Stomach (tissue), 4 donors: ENCODE data around the gene NAV3.

Experiments
- CTCF ChIP-seq, 7 experiments: fragments of 450-650 bp in 4 of 7; fragments of 200-600 bp in 3 of 7; sonication (generic) in 3 of 7; IDR thresholded peaks; one replicate each; pipeline ENCODE4 v1.5.1; 2016 to 2019; ENCODE audit warnings: antibody characterized with exemption in 7 of 7, control low read depth in 2 of 7, mild to moderate bottlenecking in 1 of 7
- POLR2A ChIP-seq, 4 donors: fragments of 450-650 bp; IDR thresholded peaks; one replicate each; pipeline ENCODE4 v1.6.1; 2016; ENCODE audit warnings: antibody characterized with exemption in 4 of 4, control low read depth in 2 of 4, mild to moderate bottlenecking in 1 of 4, moderate library complexity in 1 of 4

- TF ChIP-seq CTCF (IDR thresholded peaks at IDR 0.05) (no peak), POLR2A (IDR thresholded peaks at IDR 0.05) (no peak)
Measured at GRCh38 chr12:78240827-78241226, 410.1 kb downstream of the NAV3 start.
